Myocyte (in vitro differentiated cells): ENCODE measurements around the gene ADAM23. TPM values are rescaled to one million over a fixed set of nuclear protein-coding genes. Genes with fewer than 3 reads are reported as not detected.

Experiments
- DNase-seq: peaks from one replicate; pipeline ENCODE4 v3.0.0-alpha.2; 2012; ENCODE audit warnings: low read depth
- total RNA-seq: library from RNA; depleted of rRNA; stranded (reverse); fragments of >200 nt; gene quantifications from 2 replicates; pipeline ENCODE4 v1.2.3, GENCODE V29; 2014

Gene ADAM23
- total RNA-seq, 1 donor from 2014 or later, result 5.5 TPM

GRCh38 chr2:206438196-206438724 lies 5.1 kb upstream of the ADAM23 start:
- no peak for DNase-seq

- no peak for DNase-seq
These were observed 879 bp upstream of the ADAM23 start for GRCh38 chr2:206442474-206442832.

GRCh38 chr2:206443735-206444527 lies 599 bp downstream of the ADAM23 start:
- peak; percentile 54 for DNase-seq

- DNase-seq, result no peak
These were observed 2.6 kb downstream of the ADAM23 start for GRCh38 chr2:206445948-206446347.

GRCh38 chr2:206452242-206452641 lies 8.9 kb downstream of the ADAM23 start:
- DNase-seq, result no peak

DNA sequence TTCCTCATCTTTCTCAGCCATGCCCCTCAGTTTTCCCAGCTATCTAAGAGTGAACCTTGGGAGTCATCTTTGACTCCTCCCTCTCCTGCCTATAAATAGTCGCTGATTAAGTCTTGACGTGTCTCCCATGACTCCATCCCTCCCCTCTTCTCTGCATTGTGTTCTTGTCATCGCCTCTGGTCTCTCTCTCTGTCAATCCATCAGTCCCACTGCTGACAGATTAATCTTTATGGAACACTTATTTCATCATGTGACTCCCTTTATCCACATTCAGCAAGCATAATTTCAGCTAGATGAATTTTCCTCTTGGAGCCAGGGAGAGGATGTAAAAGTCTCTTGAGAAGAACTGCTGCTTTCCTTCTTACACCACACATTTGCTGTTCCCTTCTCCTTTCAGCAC lies 9.4 kb downstream of the ADAM23 start:
- peak; percentile 41 for DNase-seq

GRCh38 chr2:206456078-206456754 lies 12.9 kb downstream of the ADAM23 start:
- no peak for DNase-seq

GRCh38 chr2:206457188-206457634 lies 13.9 kb downstream of the ADAM23 start:
- no peak for DNase-seq

DNA sequence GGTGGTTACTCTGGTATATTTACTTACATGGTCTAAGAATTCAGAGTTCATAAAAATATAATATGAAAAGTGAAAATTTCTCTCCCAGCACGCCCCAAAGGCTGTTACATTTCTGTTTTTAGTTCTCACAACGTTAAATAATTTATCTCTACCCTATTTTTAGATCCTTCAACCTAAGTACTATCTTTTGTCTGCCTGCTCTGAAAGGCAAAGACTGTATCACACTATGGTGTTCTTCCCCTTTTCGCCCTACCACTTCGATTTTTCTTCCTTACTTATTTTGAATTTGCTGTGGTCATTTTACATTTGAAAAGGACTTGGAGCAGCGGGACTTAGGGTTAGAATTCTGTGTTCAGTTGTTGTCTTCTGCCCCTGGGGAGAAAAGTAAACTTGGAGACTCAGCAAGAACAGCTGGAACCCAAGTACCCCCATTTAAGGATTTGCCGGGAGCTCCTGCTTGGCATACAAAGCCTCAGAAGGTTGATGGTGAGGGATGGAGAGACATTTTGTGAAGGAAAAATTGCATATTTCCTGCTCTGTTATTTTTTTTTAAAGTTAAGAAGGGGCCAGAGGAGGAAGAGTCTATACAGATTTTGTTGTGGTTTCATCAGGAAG lies 19.0 kb downstream of the ADAM23 start:
- DNase-seq, result no peak

DNA sequence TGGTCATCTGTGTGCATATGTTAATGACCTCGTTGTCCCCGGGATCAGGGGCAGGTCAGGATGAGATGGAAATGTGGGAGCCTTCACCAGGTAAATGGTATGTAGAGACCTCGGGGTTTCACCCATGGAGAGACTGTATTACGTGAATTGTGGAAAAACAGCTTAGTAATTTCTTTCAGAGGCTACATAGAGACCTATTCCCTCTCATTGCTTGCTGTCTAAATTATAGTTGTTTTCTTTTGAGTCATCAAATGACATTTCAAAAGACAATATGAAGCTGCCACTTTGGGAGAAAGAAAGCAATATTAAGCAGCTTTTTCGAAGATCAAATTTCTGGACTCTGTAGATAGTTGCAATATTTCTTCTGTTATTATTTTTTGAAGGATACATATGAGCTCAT lies 20.4 kb downstream of the ADAM23 start:
- DNase-seq, result no peak

- peak; percentile 17 for DNase-seq
These were observed 21.3 kb downstream of the ADAM23 start for GRCh38 chr2:206464597-206464996.

DNA sequence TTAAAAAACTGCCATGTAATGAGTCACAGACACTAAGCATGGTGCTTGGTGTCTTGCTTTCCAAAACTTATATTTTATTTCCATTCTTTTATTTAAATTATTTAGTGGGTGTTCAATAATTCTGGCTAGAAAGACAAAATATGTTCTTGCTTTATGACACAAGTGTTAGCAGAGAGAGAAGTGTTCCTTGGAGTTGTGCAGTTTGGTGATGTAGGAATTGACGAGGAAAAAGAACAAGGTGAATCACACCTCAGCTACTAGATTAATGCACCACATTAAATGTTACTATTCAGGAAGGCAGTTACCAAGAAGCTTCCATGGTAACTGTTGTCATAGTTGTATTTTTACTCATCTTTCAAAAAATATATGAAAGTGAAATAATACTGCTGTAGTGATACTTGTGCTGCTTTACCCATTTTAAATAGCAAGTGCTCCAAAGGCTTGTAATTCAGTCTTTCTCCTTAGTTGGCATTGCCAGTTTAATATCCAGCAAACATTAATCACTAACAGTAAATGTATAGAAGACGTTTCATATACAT lies 28.3 kb downstream of the ADAM23 start:
- no peak for DNase-seq

DNA sequence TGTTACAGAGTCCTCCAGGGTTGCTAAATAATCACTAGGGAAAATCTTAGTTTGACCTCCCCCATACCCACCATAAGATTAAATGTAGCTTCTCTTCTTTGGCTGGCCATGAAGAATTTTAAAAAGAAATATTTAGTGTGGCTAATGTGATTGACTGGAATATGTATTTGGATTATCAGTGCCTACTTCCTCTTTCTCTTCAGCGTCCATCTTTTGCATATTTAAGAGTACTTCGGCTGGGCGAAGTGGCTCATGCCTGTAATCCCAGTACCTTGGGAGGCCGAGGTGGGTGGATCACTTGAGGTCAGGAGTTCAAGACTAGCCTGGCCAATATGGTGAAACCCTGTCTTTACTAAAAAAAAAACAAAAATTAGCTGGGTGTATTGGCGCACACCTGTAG lies 28.8 kb downstream of the ADAM23 start:
- no peak for DNase-seq

DNA sequence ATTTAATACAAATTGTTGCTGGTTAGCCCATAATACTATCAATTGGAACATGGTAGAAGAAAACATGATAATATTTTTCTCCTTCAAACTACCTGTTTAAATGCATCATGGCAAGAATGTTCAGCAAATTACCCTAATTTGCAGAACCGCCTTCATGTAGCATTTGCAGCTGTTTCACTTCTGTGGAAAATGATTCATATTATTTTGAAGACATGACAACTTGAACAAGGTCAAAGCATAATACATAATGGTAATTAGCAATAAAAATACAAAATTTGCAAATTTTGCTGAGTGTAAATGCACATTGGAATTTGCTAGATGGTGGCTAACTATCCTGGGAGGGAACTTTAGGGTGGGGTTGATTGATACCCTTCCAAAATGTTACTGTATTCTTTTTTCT lies 30.8 kb downstream of the ADAM23 start:
- DNase-seq, result no peak

DNA sequence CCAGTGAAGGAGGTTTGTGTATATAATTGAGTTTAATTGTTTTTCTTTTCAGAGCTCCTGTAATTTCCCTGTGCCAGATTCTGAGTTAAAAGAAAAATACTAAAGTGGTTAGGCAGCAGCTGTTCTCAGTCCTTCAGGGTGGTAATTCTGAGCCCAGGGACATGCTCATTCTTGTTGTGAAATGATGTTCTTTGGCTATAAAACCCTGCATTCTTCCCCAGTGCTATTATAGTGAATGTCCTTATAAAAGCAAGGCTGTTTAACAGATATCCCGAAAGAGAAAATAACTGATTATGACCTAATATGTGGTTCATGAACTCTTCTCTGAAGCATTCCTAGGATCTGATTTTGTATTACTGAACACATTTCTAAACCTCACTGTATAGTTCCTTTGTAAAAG lies 34.0 kb downstream of the ADAM23 start:
- peak; percentile 67 for DNase-seq

GRCh38 chr2:206478340-206478739 lies 35.0 kb downstream of the ADAM23 start:
- no peak for DNase-seq

- DNase-seq, result peak; percentile 20
These were observed 36.8 kb downstream of the ADAM23 start for GRCh38 chr2:206480161-206480560.

- no peak for DNase-seq
These were observed 37.3 kb downstream of the ADAM23 start for GRCh38 chr2:206480620-206481019.

DNA sequence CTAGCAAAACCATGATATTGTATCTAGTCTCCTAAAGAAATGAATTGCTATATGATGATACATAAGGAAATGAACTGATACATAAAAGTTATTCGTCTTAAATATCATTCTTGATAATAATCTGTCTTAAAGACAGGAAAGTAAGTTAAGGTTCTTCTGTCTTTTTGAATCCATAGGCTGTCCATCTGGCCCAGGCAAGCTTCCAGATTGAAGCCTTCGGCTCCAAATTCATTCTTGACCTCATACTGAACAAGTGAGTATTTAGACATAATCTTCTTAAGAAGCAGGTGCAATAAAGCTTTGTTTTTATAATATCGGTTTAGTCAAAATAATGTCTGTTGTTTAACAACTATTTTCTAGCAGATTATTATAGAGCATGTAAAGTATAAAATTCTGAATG lies 37.7 kb downstream of the ADAM23 start:
- no peak for DNase-seq

GRCh38 chr2:206482123-206482522 lies 38.8 kb downstream of the ADAM23 start:
- DNase-seq, result no peak

DNA sequence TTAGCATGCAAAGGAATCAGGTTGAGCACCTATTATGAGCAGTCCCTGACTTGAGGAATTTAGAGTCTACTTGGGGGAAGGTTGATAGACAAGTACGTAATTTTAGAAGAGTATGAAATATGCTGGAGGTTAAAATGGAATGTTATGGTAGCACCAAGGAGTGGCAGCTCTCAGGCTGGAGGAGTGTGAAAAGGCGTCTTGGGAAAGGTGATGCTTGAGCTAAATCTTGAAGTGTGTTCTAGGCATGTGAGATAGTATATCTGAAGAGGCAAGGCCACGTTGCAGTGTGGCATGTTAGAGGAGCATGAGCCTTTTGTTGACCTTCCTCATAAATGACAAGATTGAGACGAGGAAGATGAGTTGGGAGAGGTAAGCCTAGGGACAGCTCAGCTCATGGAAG lies 39.3 kb downstream of the ADAM23 start:
- no peak for DNase-seq

DNA sequence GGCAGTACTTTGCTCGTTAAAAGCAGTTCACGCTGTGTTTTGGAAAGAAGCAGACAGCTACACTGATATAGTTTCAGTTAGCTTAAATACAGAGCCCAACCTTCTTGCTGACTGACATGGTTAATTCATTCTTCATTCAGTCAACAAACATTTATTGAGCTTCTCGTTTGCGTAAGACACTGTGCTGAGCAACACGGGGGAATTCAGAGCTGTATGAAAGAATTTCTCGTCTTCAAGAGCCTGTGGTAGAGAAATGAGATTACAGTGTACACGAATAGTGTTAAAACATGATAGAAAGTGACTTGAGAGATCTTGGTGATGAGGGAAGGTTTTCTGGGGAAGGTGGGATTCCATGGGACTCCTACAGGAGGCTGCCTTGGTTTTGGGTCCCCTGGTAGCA lies 44.7 kb downstream of the ADAM23 start:
- no peak for DNase-seq
